Endothelial cell of umbilical vein (primary cell): ENCODE data around the gene PPP1R1B. TPM values are rescaled to one million over a fixed set of nuclear protein-coding genes. Genes with fewer than 3 reads are reported as not detected.

ENCODE experiments used
- BruUV-seq: library from RNA; stranded (reverse); fragments of 400-500 nt; replicated peaks from 2 replicates; lab custom pipeline; 2021; lab: Mats Ljungman, UMichigan
- CTCF ChIA-PET: fragments of 300-600, 350-600 bp; sonication (Branson Sonifier 250); formaldehyde crosslinking; loops from one replicate; lab custom pipeline; 2021; ENCODE audit warnings: antibody characterized with exemption, inconsistent platforms; lab: Charles Lee
- POLR2A ChIA-PET: fragments of 300-600, 350-600 bp; sonication (Branson Sonifier 250); formaldehyde crosslinking; loops from one replicate; lab custom pipeline; 2021; ENCODE audit warnings: antibody characterized with exemption, inconsistent platforms; lab: Charles Lee
- DNase-seq: peaks from one replicate; pipeline ENCODE4 v3.0.0-alpha.2; 2011; ENCODE audit warnings: low read depth, low spot score
- FAIRE-seq: peaks from 2 replicates; lab custom pipeline; 2011; peaks lifted over from hg19 to GRCh38; lab: Jason Lieb, UNC
- H2AFZ ChIP-seq: 2 replicates; pipeline ENCODE4 v1.6.0; 2012; ENCODE audit warnings: low read depth, low read length, control low read depth, inconsistent platforms
- H3K27ac ChIP-seq: 2 replicates; pipeline ENCODE4 v1.5.1; 2011; ENCODE audit warnings: low read depth, mild to moderate bottlenecking, control low read depth, low read length, moderate library complexity; ENCODE audit not compliant: insufficient read depth
- H3K27me3 ChIP-seq, 2 experiments: 2 replicates each; pipeline versions ENCODE4 v1.6.0 to v1.6.1; 2011; ENCODE audit warnings: low read length in 2 of 2, mixed read lengths in 1 of 2; ENCODE audit not compliant: control insufficient read depth in 2 of 2, insufficient read depth in 2 of 2
- H3K36me3 ChIP-seq, 2 experiments: 2 replicates in 1 of 2; 3 replicates in 1 of 2; pipeline ENCODE4 v1.5.1; 2011; ENCODE audit warnings: low read length in 2 of 2, mild to moderate bottlenecking in 1 of 2, moderate library complexity in 1 of 2; ENCODE audit not compliant: control insufficient read depth in 2 of 2, insufficient read depth in 2 of 2; ENCODE audit errors: extremely low read depth in 1 of 2
- H3K4me1 ChIP-seq: 3 replicates; pipeline ENCODE4 v1.5.1; 2011; ENCODE audit warnings: mild to moderate bottlenecking, low read length; ENCODE audit not compliant: control insufficient read depth, insufficient read depth; ENCODE audit errors: extremely low read depth
- H3K4me2 ChIP-seq: 2 replicates; pipeline ENCODE4 v1.6.1; 2011; ENCODE audit warnings: low read length, control low read depth, mixed read lengths; ENCODE audit not compliant: insufficient read depth
- H3K4me3 ChIP-seq, 3 experiments: fragments of 200-600 bp in 1 of 3; sonication (generic), shearing (Covaris generic) in 1 of 3; replicated peaks in 1 of 3; 2 replicates each; pipeline ENCODE4 v1.5.1; 2011 to 2016; ENCODE audit warnings: control low read depth in 3 of 3, low read length in 3 of 3, mild to moderate bottlenecking in 2 of 3, inconsistent platforms in 1 of 3, low read depth in 1 of 3, moderate library complexity in 1 of 3; ENCODE audit not compliant: insufficient read depth in 1 of 3
- H3K79me2 ChIP-seq: 2 replicates; pipeline ENCODE4 v1.6.0; 2012; ENCODE audit warnings: low read length, inconsistent platforms; ENCODE audit not compliant: control insufficient read depth, insufficient read depth
- H3K9ac ChIP-seq: replicated peaks from 2 replicates; pipeline ENCODE3; 2011; ENCODE audit warnings: low read length, control low read depth; ENCODE audit not compliant: insufficient read depth; ENCODE audit errors: extremely low read depth
- H3K9me1 ChIP-seq: replicated peaks from 3 replicates; pipeline ENCODE4 v1.6.0; 2011; ENCODE audit warnings: mild to moderate bottlenecking, low read length; ENCODE audit not compliant: control insufficient read depth, insufficient read depth; ENCODE audit errors: extremely low read depth
- H3K9me3 ChIP-seq: replicated peaks from 2 replicates; pipeline ENCODE4 v1.5.1; 2012; ENCODE audit warnings: low read length, inconsistent platforms; ENCODE audit not compliant: control insufficient read depth, insufficient read depth
- H4K20me1 ChIP-seq: replicated peaks from 2 replicates; pipeline ENCODE3; 2011; ENCODE audit warnings: mild to moderate bottlenecking, low read length; ENCODE audit not compliant: control insufficient read depth, insufficient read depth; ENCODE audit errors: extremely low read depth
- CTCF ChIP-seq, 2 donors: IDR thresholded peaks; 1 replicate in 1 of 2; 2 replicates in 1 of 2; pipeline ENCODE4 v1.5.1; 2011; ENCODE audit warnings: low read length in 2 of 2, mild to moderate bottlenecking in 2 of 2, moderate library complexity in 2 of 2, control low read depth in 1 of 2, inconsistent platforms in 1 of 2, low read depth in 1 of 2; ENCODE audit not compliant: insufficient read depth in 1 of 2; ENCODE audit errors: extremely low read depth in 1 of 2
- EZH2 ChIP-seq: IDR thresholded peaks from 2 replicates; pipeline ENCODE4 v1.6.1; 2012; ENCODE audit warnings: borderline replicate concordance, low read depth, mild to moderate bottlenecking, moderate library complexity, low read length, inconsistent platforms; ENCODE audit not compliant: severe bottlenecking
- FOS ChIP-seq: IDR thresholded peaks from 2 replicates; pipeline ENCODE4 v1.6.1; 2011; ENCODE audit warnings: mild to moderate bottlenecking, low read length, moderate library complexity, borderline replicate concordance; ENCODE audit not compliant: insufficient read depth
- GATA2 ChIP-seq: IDR thresholded peaks from 2 replicates; pipeline ENCODE4 v1.7.0; 2011; ENCODE audit warnings: low read depth, mild to moderate bottlenecking, moderate library complexity, mixed read lengths, low read length; ENCODE audit not compliant: insufficient read length, insufficient read depth
- MAX ChIP-seq: IDR thresholded peaks from 2 replicates; pipeline ENCODE4 v1.6.1; 2011; ENCODE audit not compliant: insufficient read depth, insufficient read length
- POLR2A ChIP-seq: IDR thresholded peaks from 2 replicates; pipeline ENCODE4 v1.6.1; 2012; ENCODE audit warnings: low read depth, mild to moderate bottlenecking, control low read depth, low read length
- POLR2AphosphoS5 ChIP-seq: IDR thresholded peaks from 2 replicates; pipeline ENCODE4 v1.6.1; 2012; ENCODE audit warnings: low read depth, mild to moderate bottlenecking, control low read depth, low read length, moderate library complexity; ENCODE audit not compliant: insufficient read depth
- dilution Hi-C: fragments of 300-500 bp; cut with MboI; formaldehyde crosslinking; loops from one replicate; pipeline ENCODE4 v1.15.0; 2019; ENCODE audit warnings: low sequenced_read_pairs; ENCODE audit not compliant: extremely low pct_ligation_motif_present
- intact Hi-C: fragments of 100-400 bp; cut with micrococcal nuclease; formaldehyde crosslinking; loops from one replicate; pipeline ENCODE4 v1.10.0; 2022
- polyA plus RNA-seq, 4 experiments: library from polyadenylated mRNA; depleted of rRNA in 3 of 4; stranded (reverse) in 3 of 4; unstranded in 1 of 4; fragments of >200 nt; gene quantifications; 2 replicates each; pipeline versions ENCODE4 v1.2.1 to v1.2.3, GENCODE V29; 2011 to 2012; ENCODE audit warnings: missing spikeins in 1 of 4
- total RNA-seq: library from RNA; stranded (reverse); gene quantifications from 2 replicates; pipeline ENCODE4 v1.2.3, GENCODE V29; 2021

PPP1R1B gene
- total and polyA plus RNA-seq, 2 donors (not counting 3 experiments of a cell fraction or from before 2014, with no cell fraction given) = not detected

GRCh38 chr17:39617446-39618245 is 9.1 kb upstream of the PPP1R1B start:
- POLR2A ChIA-PET = no interaction called here
- H2AFZ ChIP-seq = peak overlapping the region; percentile 67
- H4K20me1 ChIP-seq = no peaks in the 10 kb centered on the region
- intact Hi-C loops (no loop called here), dilution Hi-C loops (no loop called here)
- peak overlapping the region; percentile 44 for H3K4me2 ChIP-seq
- peak overlapping the region; percentile 49 for H3K9ac ChIP-seq
- DNase-seq (peak; percentile 47), FAIRE-seq (peak; percentile 82)
- H3K27ac ChIP-seq = no peak overlapping the region
- no peaks in the 10 kb centered on the region for H3K9me3 ChIP-seq
- CTCF ChIA-PET = interaction anchor here (5.0 to 5.8 kb wide), 3 partner anchors 34 to 67 kb away, joined by 114 to 291 read pairs (median 164); partner anchors contain the start of genes PNMT and TCAP
- H3K4me3 ChIP-seq = peak overlapping the region in 2 of 3 experiments; percentile 20 to 50
- H3K36me3 ChIP-seq = no peaks in the 10 kb centered on the region
- H3K79me2 ChIP-seq = no peaks in the 10 kb centered on the region
- TF ChIP-seq FOS (no peak), POLR2A (no peak), GATA2 (no peak), CTCF (IDR thresholded peaks at IDR 0.05; ENCODE audit: extremely low read depth in 1 of 2, insufficient read depth in 1 of 2, low read depth in 1 of 2, low read length in 2 of 2) (no peak), POLR2AphosphoS5 (peak; percentile 9), MAX (no peak), EZH2 (no peak)
- H3K9me1 ChIP-seq = no peaks in the 10 kb centered on the region
- H3K4me1 ChIP-seq = peaks cover 10% of the 10 kb centered on the region
- no TSS peak for BruUV-seq
- H3K27me3 ChIP-seq = peaks cover 3 to 8% of the 10 kb centered on the region in 2 experiments
